Type B pancreatic cell (in vitro differentiated cells): ENCODE measurements around the gene RSRC2. TPM values are rescaled to one million over a fixed set of nuclear protein-coding genes. Genes with fewer than 3 reads are reported as not detected.

Experiments used
- DNase-seq: peaks from one replicate; pipeline ENCODE4 v3.0.0; 2021; ENCODE audit warnings: mixed read lengths; ENCODE audit not compliant: unreplicated experiment; ENCODE audit errors: extremely low spot score
- H3K27ac Mint-ChIP-seq: 2 replicates; pipeline ENCODE4 v1.8.0; 2021; ENCODE audit warnings: mild to moderate bottlenecking, mixed read lengths
- H3K27me3 Mint-ChIP-seq: 2 replicates; pipeline ENCODE4 v1.8.0; 2021; ENCODE audit warnings: mixed read lengths
- H3K36me3 Mint-ChIP-seq: 2 replicates; pipeline ENCODE4 v1.8.0; 2021; ENCODE audit warnings: mixed read lengths
- H3K4me1 Mint-ChIP-seq: one replicate; pipeline ENCODE4 v1.8.0; 2021; ENCODE audit warnings: mixed read lengths; ENCODE audit not compliant: unreplicated experiment
- H3K4me3 Mint-ChIP-seq: 2 replicates; pipeline ENCODE4 v1.8.0; 2021; ENCODE audit warnings: mild to moderate bottlenecking, mixed read lengths
- H3K9me3 Mint-ChIP-seq: 2 replicates; pipeline ENCODE4 v1.8.0; 2021; ENCODE audit warnings: mixed read lengths
- CTCF ChIP-seq: fragments of 200-600 bp; sonication (generic); conservative IDR thresholded peaks from 2 replicates; pipeline ENCODE4 v1.5.0; 2021; ENCODE audit warnings: antibody characterized with exemption, mild to moderate bottlenecking
- total RNA-seq: library from RNA; stranded (reverse); gene quantifications from 2 replicates; pipeline ENCODE4 v1.2.1, GENCODE V29; 2021; ENCODE audit warnings: low replicate concordance

RSRC2 gene
- total RNA-seq, 1 donor from 2014 or later: 100.0 TPM

- H3K27me3 Mint-ChIP-seq: no peaks in the 10 kb centered on the region
- no peak overlapping the region for H3K4me3 Mint-ChIP-seq
- peaks cover 24% of the 10 kb centered on the region for H3K36me3 Mint-ChIP-seq
- H3K27ac Mint-ChIP-seq: no peak overlapping the region
- peaks cover 3% of the 10 kb centered on the region for H3K4me1 Mint-ChIP-seq
- no peak for TF ChIP-seq CTCF
- no peak for DNase-seq
- H3K9me3 Mint-ChIP-seq: no peaks in the 10 kb centered on the region
Measured at GRCh38 chr12:122506393-122506938, 20.3 kb downstream of the RSRC2 start.

- Mint-ChIP-seq H3K4me1 (peaks cover 10% of the 10 kb centered on the region), H3K9me3 (no peaks in the 10 kb centered on the region), H3K27me3 (no peaks in the 10 kb centered on the region), H3K36me3 (peaks cover 23% of the 10 kb centered on the region), H3K4me3 (no peak overlapping the region), H3K27ac (peak overlapping the region; percentile 17)
- TF ChIP-seq CTCF: no peak
- DNase-seq: no peak
Measured at GRCh38 chr12:122505419-122506051, 21.2 kb downstream of the RSRC2 start.

- H3K4me3 Mint-ChIP-seq: no peak overlapping the region
- no peak overlapping the region for H3K27ac Mint-ChIP-seq
- DNase-seq: no peak
- peaks cover 24% of the 10 kb centered on the region for H3K36me3 Mint-ChIP-seq
- no peaks in the 10 kb centered on the region for H3K27me3 Mint-ChIP-seq
- peaks cover 16% of the 10 kb centered on the region for H3K4me1 Mint-ChIP-seq
- no peaks in the 10 kb centered on the region for H3K9me3 Mint-ChIP-seq
- TF ChIP-seq CTCF: no peak
Measured at GRCh38 chr12:122503783-122504590, 22.7 kb downstream of the RSRC2 start.

GRCh38 chr12:122503147-122503751, 23.5 kb downstream of the RSRC2 start:
- TF ChIP-seq CTCF: no peak
- Mint-ChIP-seq H3K27me3 (no peaks in the 10 kb centered on the region), H3K27ac (no peak overlapping the region), H3K9me3 (no peaks in the 10 kb centered on the region), H3K36me3 (peaks cover 26% of the 10 kb centered on the region), H3K4me3 (no peak overlapping the region), H3K4me1 (peaks cover 21% of the 10 kb centered on the region)
- DNase-seq: no peak

- Mint-ChIP-seq H3K9me3 (no peaks in the 10 kb centered on the region), H3K36me3 (peaks cover 23% of the 10 kb centered on the region), H3K4me1 (peaks cover 21% of the 10 kb centered on the region), H3K4me3 (peak overlapping the region; percentile 94), H3K27ac (peak overlapping the region; percentile 97), H3K27me3 (no peaks in the 10 kb centered on the region)
- TF ChIP-seq CTCF: no peak
- DNase-seq: no peak
Measured at GRCh38 chr12:122501489-122501989, 25.2 kb downstream of the RSRC2 start.
